Ishikawa (cell line): Measurements from ENCODE around the gene SCAPER.

ENCODE experiments used
- CREB1 ChIP-seq: IDR thresholded peaks from 2 replicates; pipeline ENCODE4 v1.6.1; 2012; ENCODE audit warnings: low read depth
- REST ChIP-seq: IDR thresholded peaks from 2 replicates; pipeline ENCODE4 v1.6.1; 2012; ENCODE audit warnings: low read depth, mild to moderate bottlenecking

- TF ChIP-seq CREB1 (no peak), REST (no peak)
These were observed 557.6 kb downstream of the SCAPER start for GRCh38 chr15:76347482-76348055.
